Colon (tissue), 2 donors: ENCODE data around the gene ADM5.

Experiments used
- FAIRE-seq: peaks from 2 replicates; lab custom pipeline; 2012; peaks lifted over from hg19 to GRCh38; lab: Jason Lieb, UNC
- donor health status: control.
- donor health status: control.

Gene ADM5

DNA sequence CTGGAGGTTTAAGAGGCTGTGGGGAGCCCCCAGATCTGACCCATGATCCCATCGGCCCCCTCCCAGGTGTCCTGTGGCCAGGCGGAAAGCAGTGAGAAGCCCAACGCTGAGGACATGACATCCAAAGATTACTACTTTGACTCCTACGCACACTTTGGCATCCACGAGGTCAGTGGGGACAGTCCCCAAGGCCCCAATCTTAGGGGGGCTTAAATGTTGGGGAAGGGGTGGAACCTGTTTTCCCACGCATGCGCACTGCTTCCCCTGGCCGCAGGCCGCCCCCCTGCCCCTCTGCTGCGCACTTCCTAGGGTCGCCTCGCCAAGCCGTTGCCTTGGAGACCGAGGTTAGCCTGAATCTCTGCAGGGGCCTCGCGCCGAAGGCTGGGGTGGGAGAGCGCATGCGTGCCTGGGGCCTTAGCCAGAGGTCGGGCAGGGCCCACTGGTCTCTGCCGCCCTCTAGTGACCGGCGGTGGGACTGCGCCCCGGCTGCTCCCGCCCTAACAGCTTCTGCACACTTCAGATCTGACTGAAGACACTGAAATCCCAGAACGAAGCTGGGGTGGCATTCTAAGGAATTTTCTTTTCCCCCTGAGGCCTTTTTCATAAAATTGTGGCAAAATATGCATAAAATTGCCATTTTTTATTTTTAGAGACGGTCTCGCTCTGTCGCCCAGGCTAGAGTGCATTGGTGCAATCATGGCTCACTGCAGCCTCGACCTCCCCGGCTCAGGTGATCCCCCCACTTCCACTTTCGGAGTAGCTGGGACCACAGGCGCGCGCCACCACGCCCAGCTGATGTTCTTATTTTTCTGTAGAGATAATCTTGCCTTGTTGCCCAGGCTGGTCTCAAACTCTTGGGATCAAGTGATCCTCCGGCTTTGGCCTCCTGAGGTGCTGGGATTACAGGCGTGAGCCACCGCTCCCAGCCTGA is 8.7 kb upstream of the ADM5 start:
- no peak for FAIRE-seq

- FAIRE-seq = no peak
Measured at GRCh38 chr19:49681830-49682229, 7.6 kb upstream of the ADM5 start.

DNA sequence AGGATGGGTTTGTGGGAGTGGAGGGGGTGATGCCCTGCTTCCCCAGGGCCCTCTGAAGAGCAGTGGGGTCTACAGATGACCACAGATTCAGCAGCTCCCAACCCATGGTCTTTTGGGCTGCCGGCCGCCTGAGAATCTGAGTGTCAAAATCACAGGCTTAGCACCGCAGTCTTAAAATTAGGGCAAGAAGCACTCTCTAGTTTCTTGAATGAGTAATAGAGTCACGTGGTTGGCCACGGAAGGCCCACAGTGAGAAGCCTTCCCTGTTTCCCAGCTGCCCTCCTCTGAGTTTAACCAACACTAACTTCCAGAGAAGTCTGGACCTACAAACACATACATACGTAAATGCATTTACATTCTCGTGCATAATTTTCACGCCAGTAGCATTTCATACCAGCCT is 7.1 kb upstream of the ADM5 start:
- FAIRE-seq = no peak

GRCh38 chr19:49683814-49684250 is 5.6 kb upstream of the ADM5 start:
- FAIRE-seq = no peak

- FAIRE-seq = no peak
Measured at GRCh38 chr19:49684251-49684982, 5.0 kb upstream of the ADM5 start.

- FAIRE-seq = no peak
Measured at GRCh38 chr19:49684983-49685553, 4.3 kb upstream of the ADM5 start.

DNA sequence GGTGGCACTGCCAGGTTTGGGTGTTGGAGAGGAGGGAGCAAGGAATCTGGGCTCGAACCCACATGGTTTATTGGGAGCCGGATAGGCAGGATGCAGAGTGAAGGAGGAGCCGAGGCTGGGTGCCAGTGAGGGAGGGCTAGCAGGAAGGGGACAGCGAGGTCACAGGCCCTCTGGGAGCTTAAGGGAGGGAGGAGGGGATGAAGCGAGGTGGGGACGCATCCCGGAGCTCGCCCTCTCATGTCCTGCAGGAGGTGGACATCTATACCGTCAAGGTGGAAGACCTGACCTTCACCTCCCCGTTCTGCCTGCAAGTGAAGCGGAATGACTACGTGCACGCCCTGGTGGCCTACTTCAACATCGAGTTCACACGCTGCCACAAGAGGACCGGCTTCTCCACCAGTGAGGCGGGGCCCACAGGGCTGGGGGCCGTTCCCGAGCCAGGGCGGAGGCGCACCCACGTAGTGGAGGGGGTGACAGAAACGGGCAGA is 3.5 kb upstream of the ADM5 start:
- no peak for FAIRE-seq

DNA sequence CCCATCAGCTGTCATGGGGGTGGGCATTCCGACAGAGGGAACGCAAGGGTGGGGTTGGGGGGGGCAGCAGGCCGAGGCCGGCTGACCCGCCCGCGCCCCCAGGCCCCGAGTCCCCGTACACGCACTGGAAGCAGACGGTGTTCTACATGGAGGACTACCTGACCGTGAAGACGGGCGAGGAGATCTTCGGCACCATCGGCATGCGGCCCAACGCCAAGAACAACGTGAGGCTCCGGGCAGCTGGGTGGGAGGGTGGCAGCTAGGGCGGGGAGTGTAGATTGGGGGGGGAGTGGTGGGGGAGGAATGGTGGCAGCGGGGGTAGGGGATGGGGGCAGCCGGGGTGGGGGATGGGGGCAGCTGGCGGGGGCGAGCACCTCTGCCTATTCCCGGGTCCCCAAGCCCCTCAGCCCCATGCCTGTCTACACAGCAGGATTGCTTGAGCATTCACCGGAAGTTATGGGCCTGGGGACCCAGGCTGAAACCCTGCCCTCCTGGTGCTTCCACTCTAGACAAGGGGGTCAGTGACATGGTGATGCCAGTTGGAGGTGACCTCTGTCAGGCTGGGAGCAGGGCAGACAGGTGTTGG is 2.8 kb upstream of the ADM5 start:
- FAIRE-seq = no peak

DNA sequence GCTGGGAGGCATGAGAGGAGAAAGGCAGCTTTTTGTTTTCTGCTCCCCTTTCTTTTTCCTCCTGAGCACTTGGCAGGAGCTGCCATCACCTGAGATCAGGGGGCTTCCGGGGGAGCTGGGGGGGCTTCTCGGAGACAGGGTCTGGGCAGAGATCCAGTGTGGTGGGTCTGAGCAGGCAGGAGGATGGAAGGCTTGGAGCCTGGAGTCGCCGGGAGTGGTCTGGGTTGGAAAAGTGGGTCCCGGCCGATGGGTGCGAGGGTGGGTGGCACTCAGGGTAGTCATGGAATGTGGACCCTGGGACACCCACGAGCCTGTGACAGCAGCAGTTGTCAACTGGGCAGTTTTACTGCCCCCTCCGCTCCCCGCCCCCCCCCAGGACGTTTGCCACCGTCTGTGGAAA is 2.2 kb upstream of the ADM5 start:
- no peak for FAIRE-seq

DNA sequence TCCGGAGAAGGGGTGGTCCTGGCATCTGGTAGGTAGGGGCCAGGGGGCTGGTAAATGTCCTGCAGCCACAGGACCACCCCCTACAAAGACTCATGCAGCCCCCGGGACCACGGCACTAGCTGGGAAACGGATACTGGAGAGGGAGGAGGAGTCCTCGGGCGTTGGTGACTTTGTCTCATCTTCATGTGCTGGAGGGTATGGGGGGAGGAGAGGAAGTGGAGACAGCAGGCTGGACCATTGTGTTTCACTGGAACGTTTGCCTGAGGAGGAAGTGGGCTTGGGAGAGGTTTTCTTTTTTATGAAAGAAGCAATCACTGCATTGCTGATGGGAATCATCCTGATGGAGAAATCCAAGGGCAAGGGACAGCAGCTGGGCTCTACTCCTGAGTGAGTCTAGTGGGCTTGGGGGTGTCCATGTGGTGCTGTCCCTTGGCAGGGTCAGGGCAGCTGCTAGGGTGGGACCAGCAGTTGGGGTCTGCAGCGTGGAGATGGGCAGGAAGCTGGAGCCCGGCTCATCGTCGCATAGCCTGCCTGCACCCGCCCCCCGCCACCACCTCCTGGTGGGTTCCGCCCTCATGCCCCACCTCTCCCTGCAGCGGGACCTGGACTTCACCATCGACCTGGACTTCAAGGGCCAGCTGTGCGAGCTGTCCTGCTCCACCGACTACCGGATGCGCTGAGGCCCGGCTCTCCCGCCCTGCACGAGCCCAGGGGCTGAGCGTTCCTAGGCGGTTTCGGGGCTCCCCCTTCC is 1.7 kb upstream of the ADM5 start:
- FAIRE-seq = no peak

- FAIRE-seq = no peak
Measured at GRCh38 chr19:49688531-49689132, 762 bp upstream of the ADM5 start.

DNA sequence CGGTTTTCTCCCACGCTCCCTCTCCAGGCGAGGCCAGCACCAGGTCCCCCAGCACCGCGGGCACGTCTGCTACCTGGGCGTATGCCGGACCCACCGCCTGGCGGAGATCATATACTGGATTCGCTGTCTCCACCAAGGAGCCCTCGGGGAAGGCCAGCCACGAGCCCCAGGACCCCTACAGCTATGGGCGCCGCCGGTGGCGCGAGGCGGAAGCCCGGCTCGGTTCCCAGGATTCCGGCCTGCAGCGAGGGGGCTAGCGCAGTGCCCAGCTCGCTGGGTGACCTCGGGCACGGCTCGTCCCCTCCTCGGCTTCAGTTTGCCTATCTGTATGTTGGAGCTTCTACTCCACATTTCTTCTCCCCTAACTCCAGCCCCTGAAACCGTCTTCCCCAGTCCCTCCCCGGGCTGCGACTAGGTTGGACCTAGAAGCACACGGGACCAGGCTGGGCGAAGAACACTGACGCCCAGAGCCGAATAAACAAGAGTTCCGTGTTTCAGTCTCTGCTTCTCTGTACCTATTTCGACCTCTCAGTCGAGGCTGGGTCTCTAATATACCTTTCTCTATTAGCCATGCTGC is 773 bp downstream of the ADM5 start:
- no peak for FAIRE-seq

GRCh38 chr19:49690656-49691242 is 1.4 kb downstream of the ADM5 start, which contains the start of gene CPT1C:
CPT1C (plus strand) TSS chr19:49691116; CDS start chr19:49692253, 1,137 bp downstream.
- no peak for FAIRE-seq

DNA sequence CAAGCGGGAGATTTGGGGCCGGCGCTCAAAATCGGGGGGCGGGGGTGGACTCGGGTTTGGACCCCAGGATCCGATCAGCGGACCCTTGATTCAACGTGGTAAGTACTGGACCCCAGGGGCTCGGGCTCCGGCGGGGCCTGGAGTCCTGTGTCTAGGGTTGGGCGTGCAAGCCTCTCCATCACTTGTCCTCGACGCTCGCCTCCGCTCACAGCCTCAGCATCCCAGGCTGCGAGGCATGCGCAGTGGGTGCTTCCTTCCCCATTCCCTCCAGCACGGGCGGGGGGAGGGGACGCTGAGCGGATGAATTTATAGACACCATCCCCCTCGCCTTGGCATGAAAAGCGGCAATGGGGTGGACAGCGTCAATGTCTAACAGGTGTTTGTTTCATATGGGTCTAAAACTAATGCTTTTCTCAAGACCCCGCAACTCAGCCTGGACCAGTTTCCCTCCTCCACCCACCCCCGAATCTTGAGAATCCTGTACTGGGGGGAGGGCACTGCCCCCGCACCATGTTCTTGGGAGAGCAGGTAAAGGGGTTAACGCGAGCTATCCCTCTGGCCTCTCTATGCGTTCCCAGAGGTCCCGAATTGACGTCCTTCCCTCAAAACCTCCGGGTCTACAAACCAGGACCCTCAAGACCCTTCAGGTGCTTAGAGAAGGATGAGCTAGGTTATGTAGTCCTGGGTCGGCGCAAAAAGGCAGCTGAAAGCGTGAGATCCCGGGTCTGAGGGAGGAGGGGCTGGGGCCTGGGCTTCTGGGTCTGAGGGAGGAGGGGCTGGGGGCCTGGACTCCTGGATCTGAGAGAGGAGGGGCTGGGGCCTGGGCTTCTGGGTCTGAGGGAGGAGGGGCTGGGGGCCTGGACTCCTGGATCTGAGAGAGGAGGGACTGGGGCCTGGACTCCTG is 2.1 kb downstream of the ADM5 start:
- no peak for FAIRE-seq

- no peak for FAIRE-seq
Measured at GRCh38 chr19:49692147-49692506, 2.7 kb downstream of the ADM5 start.

DNA sequence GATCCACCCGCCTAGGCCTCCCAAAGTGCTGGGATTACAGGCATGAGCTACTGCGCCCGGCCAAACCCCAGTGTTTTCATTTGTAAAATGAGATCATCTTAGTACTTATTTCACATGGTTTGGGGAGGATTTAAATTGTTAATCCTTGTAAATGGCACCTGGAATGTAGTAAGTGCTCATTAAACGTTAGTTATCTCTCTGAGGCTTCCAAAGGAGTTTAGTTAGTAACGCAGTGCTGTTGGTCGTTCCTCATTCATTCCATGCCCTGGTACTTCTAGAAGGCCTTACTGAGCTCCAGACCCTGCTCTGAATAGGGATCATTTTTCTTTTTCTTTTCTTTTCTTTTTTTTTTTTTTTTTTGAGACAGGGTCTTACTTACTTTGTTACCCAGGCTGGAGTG is 6.7 kb downstream of the ADM5 start:
- FAIRE-seq = no peak

GRCh38 chr19:49696865-49697264 is 7.5 kb downstream of the ADM5 start:
- FAIRE-seq = no peak

- no peak for FAIRE-seq
Measured at GRCh38 chr19:49699364-49699763, 10.0 kb downstream of the ADM5 start.

GRCh38 chr19:49700563-49700962 is 11.2 kb downstream of the ADM5 start:
- no peak for FAIRE-seq
